Measurements from ENCODE around the gene FASTKD3. TPM values are rescaled to one million over a fixed set of nuclear protein-coding genes. Genes with fewer than 3 reads are reported as not detected.

FASTKD3 gene
- total RNA-seq, 1 experiment from 2014 or later: 12.0 TPM

DNA sequence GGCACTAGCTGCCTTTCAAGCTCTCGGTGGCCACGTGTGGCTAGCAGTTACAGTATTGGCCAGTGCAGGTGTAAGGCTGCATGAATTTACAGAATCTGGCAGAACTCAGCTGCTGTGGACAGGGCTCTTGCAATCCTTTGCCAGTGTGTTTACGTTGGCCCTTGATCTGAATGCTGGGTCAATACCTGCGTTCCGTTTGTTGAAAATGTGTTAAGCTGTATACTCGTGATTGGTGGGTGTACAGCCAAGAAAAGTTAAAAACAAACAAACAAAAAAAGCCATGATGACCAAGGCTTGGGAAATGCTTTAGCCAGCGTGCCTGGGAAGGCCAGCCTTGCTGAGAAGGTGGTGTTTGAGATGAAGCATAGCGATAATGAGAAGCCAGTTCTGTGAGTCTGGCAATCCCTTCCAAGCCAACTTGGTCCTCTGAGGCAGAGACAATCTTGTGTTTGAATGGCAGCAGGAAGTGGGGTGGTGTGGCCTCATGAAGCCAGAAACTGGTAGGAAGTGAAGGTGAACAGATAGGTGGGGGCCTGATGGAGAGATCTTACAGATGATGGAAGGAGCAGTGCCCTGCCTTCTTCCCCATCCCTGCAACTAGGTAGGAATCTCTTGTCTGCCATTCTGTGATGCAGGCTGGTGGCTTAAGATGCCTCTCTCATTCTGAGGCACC lies 17.1 kb downstream of the FASTKD3 start:
- CTCF ChIA-PET: no interaction called here
- no peaks in the 10 kb centered on the region for H3K79me2 ChIP-seq (ENCODE audit: insufficient read depth, low read length)
- H3K27ac ChIP-seq (ENCODE audit: low read depth, low read length): no peak overlapping the region
- no peak overlapping the region for H3K4me2 ChIP-seq (ENCODE audit: low read length)
- H3K9me3 ChIP-seq (ENCODE audit: control insufficient read depth in 1 of 2, insufficient read depth in 1 of 2, low read depth in 1 of 2, low read length in 2 of 2): no peaks in the 10 kb centered on the region
- intact Hi-C loops (cut with micrococcal nuclease): no loop called here
- no peaks in the 10 kb centered on the region for H4K20me1 ChIP-seq (ENCODE audit: insufficient read depth)
- H3K9me2 ChIP-seq (ENCODE audit: insufficient read depth): no peaks in the 10 kb centered on the region
- no peak overlapping the region for H3K4me3 ChIP-seq (replicated peaks in 1 of 2; ENCODE audit: low read depth in 1 of 2, low read length in 2 of 2)
- POLR2A ChIA-PET: no interaction called here
- no peak overlapping the region for H2AFZ ChIP-seq (ENCODE audit: low read depth, low read length, poor library complexity, severe bottlenecking)
- no peaks in the 10 kb centered on the region for H3K4me1 ChIP-seq (ENCODE audit: control insufficient read depth in 1 of 2, insufficient read depth in 2 of 2, low read length in 2 of 2)
- ATAC-seq (no peak), DNase-seq (ENCODE audit: low read depth, low spot score) (no peak)
- no TSS peak for BruUV-seq (replicated peaks)
- H3K27me3 ChIP-seq (ENCODE audit: insufficient read depth, low read length): no peaks in the 10 kb centered on the region
- no peaks in the 10 kb centered on the region for H3K36me3 ChIP-seq (ENCODE audit: control insufficient read depth in 1 of 2, insufficient read depth in 2 of 2, low read length in 2 of 2)
- TF ChIP-seq YY1 (IDR thresholded peaks at IDR 0.05; ENCODE audit: extremely low read depth, insufficient replicate concordance, low read depth, low read length) (no peak), CBX3 (IDR thresholded peaks at IDR 0.05; ENCODE audit: low read depth) (no peak), SIN3A (IDR thresholded peaks at IDR 0.05; ENCODE audit: low read depth) (no peak), ZBTB33 (IDR thresholded peaks at IDR 0.05; ENCODE audit: extremely low read depth, insufficient replicate concordance, low read length) (no peak), EGR1 (IDR thresholded peaks at IDR 0.05; ENCODE audit: low read depth) (no peak), ATF3 (IDR thresholded peaks at IDR 0.05) (no peak), TCF7L2 (IDR thresholded peaks at IDR 0.05; ENCODE audit: borderline replicate concordance, extremely low read depth, insufficient read depth, insufficient read length) (no peak), SP1 (IDR thresholded peaks at IDR 0.05; ENCODE audit: low read depth) (no peak), EZH2 (IDR thresholded peaks at IDR 0.05) (no peak), POLR2A (IDR thresholded peaks at IDR 0.05; ENCODE audit: borderline replicate concordance, extremely low read depth, insufficient read depth, insufficient read length) (no peak), ELF1 (IDR thresholded peaks at IDR 0.05; ENCODE audit: borderline replicate concordance, low read depth) (no peak), RAD21 (IDR thresholded peaks at IDR 0.05; ENCODE audit: low read depth) (no peak), CTCF (IDR thresholded peaks at IDR 0.05 in 2 of 3, conservative IDR thresholded peaks at IDR 0.05 in 1 of 3; ENCODE audit: borderline replicate concordance in 1 of 3, insufficient read depth in 1 of 3, low read depth in 2 of 3, low read length in 2 of 3) (no peak), FOSL1 (IDR thresholded peaks at IDR 0.05; ENCODE audit: low read depth) (no peak), ZNF274 (IDR thresholded peaks at IDR 0.05; ENCODE audit: low read depth, low read length) (no peak), ZFX (IDR thresholded peaks at IDR 0.05) (no peak), POLR2AphosphoS5 (IDR thresholded peaks at IDR 0.05; ENCODE audit: low read depth, low read length) (no peak), CEBPB (IDR thresholded peaks at IDR 0.05; ENCODE audit: low read depth) (no peak), EZH2phosphoT487 (IDR thresholded peaks at IDR 0.05; ENCODE audit: borderline replicate concordance) (no peak)
- TF ChIP-seq, protein P1, sequence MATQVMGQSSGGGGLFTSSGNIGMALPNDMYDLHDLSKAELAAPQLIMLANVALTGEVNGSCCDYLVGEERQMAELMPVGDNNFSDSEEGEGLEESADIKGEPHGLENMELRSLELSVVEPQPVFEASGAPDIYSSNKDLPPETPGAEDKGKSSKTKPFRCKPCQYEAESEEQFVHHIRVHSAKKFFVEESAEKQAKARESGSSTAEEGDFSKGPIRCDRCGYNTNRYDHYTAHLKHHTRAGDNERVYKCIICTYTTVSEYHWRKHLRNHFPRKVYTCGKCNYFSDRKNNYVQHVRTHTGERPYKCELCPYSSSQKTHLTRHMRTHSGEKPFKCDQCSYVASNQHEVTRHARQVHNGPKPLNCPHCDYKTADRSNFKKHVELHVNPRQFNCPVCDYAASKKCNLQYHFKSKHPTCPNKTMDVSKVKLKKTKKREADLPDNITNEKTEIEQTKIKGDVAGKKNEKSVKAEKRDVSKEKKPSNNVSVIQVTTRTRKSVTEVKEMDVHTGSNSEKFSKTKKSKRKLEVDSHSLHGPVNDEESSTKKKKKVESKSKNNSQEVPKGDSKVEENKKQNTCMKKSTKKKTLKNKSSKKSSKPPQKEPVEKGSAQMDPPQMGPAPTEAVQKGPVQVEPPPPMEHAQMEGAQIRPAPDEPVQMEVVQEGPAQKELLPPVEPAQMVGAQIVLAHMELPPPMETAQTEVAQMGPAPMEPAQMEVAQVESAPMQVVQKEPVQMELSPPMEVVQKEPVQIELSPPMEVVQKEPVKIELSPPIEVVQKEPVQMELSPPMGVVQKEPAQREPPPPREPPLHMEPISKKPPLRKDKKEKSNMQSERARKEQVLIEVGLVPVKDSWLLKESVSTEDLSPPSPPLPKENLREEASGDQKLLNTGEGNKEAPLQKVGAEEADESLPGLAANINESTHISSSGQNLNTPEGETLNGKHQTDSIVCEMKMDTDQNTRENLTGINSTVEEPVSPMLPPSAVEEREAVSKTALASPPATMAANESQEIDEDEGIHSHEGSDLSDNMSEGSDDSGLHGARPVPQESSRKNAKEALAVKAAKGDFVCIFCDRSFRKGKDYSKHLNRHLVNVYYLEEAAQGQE (IDR thresholded peaks at IDR 0.05; ENCODE audit: low read depth): no peak
- H3K9ac ChIP-seq (ENCODE audit: low read length): no peak overlapping the region
- RAD21 ChIA-PET (ENCODE audit: low non-redundant PET in 1 of 2, low total read pairs in 2 of 2, uncharacterized antibody in 2 of 2, unreplicated experiment in 2 of 2): no interaction called here
